Measurements from ENCODE around the gene NUDCD3.

Gene NUDCD3

GRCh38 chr7:44490351-44491200 is at the start of gene NUDCD3:
NUDCD3 (minus strand) TSS chr7:44490658; CDS start chr7:44490600, 58 bp downstream.
- peak; percentile 81 for FAIRE-seq

- FAIRE-seq, result no peak
Observed at GRCh38 chr7:44539669-44540506, 49.4 kb upstream of the NUDCD3 start.

- FAIRE-seq, result no peak
Observed at GRCh38 chr7:44538798-44539668, 48.6 kb upstream of the NUDCD3 start.

- no peak for FAIRE-seq
Observed at GRCh38 chr7:44538093-44538797, 47.8 kb upstream of the NUDCD3 start.

GRCh38 chr7:44537442-44537841 is 47.0 kb upstream of the NUDCD3 start:
- no peak for FAIRE-seq

GRCh38 chr7:44536090-44536489 is 45.6 kb upstream of the NUDCD3 start:
- no peak for FAIRE-seq

DNA sequence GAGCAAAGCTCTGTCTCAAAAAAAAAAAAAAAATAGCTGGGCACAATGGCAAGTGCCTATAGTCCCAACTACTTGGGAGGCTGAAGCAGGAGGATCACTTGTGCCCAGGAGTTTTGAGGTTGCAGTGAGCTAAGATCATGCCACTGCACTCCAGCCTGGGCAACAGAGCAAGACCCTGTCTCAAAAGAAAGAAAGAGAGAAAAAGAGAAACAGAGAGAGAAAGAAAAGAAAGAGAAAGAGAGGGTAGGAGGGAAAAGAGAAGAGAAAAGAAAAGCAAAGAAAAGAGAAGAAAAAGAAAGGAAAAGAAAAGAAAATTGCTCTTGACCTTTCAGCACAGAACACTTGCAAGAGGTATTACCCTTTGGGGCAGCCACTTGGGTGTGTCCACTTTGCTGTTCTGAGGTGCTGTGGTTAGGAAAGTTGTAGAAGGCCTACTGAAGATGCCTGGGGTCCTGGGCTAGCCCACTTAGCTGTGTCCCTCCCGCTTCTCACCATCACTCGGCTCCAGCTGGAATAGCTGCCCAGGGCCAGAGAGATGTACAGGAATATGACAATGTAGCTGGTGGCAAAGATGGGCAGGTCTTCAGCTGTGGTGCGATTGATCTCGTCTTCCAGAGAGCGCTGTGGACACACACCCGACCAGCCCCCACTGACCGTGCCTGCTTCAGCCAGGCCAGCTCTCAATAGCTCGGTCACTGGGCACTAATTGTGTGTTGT is 45.0 kb upstream of the NUDCD3 start:
- no peak for FAIRE-seq

- FAIRE-seq, result no peak
Observed at GRCh38 chr7:44534501-44534900, 44.0 kb upstream of the NUDCD3 start.

GRCh38 chr7:44534087-44534486 is 43.6 kb upstream of the NUDCD3 start:
- peak; percentile 47 for FAIRE-seq

DNA sequence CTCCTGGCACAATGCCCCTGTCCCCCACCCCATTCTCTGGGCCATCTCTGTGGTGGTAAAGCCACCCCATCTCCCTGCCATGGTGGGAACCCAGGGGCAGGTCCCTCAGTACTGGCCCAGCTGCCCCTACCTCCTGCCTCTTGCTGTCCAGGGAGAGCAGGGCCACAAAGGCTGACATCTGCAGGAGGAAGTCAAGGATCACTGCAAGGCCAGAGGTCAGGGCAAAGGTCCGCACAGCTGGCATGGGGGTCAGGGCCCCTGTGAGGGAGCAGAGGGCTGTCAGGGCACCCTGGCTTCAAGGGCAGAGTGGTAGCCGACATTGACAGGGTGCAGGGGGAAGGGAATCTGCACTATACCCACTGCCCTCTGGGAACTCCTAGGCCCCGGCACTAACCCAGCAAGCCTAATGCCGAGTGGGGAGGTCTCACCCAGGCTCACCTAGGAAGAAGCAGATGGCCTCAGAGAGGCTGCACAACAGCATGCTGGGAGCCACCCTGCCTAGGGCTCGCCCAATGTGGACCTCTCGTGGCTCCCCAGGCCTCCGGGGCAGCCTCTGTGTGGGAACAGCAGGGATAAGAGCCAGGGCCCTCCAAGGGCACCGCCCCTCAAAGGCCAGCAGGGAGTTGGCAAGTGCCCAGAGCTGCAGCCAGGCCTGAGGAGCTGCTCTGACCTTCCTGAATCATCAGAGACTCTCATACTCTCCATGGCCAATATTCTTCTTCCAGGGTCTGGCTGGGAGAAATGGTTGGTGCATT is 43.0 kb upstream of the NUDCD3 start:
- no peak for FAIRE-seq

DNA sequence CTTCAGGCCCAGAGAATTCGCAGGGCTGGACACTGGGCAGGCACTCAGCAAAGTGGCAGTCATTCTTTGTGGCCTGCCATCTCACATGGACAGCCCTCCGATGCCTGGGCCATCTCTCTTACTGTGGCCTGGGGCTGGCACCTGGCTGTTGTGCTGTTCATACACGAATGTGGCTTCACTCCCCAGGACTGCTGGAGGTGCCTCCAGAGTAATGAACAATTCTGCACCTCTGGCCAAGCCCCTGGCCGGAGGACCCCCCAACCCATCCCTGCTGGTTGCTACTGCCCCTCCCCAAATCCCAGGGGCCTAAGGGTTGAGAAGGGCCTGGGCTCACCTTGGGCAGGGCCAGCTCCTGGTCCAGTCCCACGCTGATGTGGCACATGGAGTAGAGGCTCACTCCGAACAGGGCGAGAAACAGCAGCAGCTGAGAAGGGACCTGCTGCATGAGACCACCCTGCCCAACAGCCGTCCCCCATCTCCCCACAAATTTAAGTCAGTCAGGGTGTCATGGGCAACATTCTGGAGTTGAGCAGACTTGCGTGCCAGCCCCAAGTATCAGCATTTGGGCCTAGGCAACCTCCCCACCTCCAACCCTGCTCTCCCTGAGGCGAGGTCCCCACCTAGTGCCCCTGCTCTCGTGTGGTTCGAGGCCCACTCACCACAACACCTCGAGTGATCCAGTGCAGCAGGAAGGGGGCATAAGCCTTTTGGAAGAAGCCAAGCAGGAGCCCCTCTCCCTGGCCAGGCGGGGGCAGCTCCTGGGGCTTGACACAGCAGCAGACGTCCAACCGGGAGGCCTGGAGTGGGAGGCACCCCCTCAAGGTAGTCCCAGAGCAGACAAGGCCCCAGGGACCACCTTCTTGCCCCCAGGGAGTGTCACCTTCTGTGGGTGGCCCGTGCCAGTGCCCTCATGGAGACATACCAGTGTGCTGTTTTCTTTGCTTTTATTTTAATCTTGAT is 41.2 kb upstream of the NUDCD3 start:
- FAIRE-seq, result no peak

- FAIRE-seq, result no peak
Observed at GRCh38 chr7:44530990-44531389, 40.5 kb upstream of the NUDCD3 start.

GRCh38 chr7:44524811-44525388 is 34.4 kb upstream of the NUDCD3 start:
- no peak for FAIRE-seq

- no peak for FAIRE-seq
Observed at GRCh38 chr7:44522315-44522714, 31.9 kb upstream of the NUDCD3 start.

- FAIRE-seq, result no peak
Observed at GRCh38 chr7:44521347-44522095, 31.1 kb upstream of the NUDCD3 start.

GRCh38 chr7:44520574-44520973 is 30.1 kb upstream of the NUDCD3 start:
- FAIRE-seq, result no peak

DNA sequence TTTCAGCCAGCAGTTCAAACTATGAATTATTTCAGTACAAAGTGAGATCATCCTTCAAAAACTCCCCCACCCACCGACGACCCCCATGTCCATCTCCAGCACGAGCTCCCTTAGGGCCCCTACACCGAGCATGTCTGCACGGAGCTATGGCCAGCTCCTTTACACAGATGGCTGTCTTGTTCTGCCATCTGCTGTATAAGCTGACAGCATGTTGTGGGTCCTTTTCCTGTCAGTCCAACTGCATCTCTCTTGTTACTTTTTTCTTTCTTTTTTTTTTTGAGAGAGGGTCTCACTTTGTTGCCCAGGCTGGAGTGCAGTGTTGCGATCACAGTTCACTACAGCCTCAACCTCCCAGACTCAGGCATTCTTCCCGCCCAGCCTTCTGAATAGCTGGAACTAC is 29.1 kb upstream of the NUDCD3 start:
- no peak for FAIRE-seq

DNA sequence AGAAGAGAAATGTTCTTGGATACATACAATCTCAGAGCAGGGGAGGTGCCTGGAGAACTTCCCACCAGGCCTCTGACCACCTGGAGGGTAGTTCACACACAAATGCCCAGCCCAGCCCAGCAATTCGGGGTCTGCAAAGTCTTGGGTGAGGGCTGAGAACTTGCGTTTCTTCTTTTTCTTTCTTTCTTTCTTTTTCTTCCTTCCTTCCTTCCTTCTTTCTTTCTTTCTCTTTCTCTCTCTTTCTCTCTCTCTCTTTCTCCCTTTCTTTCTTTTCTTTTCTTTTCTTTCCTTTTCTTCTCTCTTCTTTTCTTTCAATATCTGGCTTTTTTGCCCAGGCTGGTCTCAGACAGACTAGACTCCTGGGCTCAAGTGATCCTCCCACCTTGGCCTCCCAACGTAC is 28.3 kb upstream of the NUDCD3 start:
- FAIRE-seq, result no peak

Measured in islet of Langerhans (tissue), 1 donor.